Activated effector memory CD4-positive, alpha-beta T cell treated with Interleukin-2 at 50 U/mL for 16 hours (primary cell): ENCODE results near the gene UROD.
"Not testable (repeated sequence)": the region's sequence is repeated elsewhere in the genome, so short reads cannot be mapped to it uniquely, and the experiment has no call there.

Experiments
- DNase-seq: peaks from one replicate; pipeline ENCODE4 v3.0.0-alpha.2; 2020

The UROD gene

DNA sequence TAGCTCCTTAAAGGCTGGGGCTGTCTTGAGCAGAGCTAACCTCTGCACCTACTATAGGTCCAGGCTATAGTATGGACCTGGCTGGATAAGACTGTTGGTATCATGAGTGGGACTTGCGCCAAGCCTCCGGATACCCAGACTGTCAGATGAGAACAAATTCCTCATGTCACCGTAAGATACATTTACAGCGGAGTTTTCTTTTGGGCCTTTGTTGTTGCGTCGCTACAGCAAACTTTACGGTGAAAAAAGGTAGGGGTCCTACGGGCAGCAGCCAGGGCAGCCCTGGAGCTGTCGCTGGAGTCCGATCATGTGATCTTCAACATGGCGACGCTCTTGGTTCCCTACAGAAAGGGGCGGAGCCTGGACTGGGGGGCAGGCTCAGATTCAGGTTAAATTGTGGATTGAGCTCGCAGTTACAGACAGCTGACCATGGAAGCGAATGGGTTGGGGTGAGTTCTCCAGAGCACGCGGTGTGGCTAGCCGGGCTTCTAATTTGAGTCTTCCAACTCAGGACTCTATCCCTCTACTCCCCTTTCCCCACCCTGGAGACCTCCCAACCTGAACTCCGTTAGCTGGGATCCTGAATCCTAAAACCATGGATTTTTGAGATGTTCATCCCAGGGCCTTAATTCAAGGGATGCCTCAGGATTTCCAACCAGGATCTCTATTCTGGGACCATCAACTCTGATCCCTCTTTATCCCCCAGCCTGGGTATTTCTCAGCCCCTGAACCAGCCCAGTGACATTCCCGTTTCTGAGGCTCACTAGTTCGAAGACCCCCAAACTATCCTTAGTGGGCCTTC is at the start of gene UROD:
Gene UROD (plus strand): TSS at position 418 of the 802 bp plus-strand sequence. CDS start 12 bp downstream, at position 430.
- DNase-seq, result peak; percentile 85

DNA sequence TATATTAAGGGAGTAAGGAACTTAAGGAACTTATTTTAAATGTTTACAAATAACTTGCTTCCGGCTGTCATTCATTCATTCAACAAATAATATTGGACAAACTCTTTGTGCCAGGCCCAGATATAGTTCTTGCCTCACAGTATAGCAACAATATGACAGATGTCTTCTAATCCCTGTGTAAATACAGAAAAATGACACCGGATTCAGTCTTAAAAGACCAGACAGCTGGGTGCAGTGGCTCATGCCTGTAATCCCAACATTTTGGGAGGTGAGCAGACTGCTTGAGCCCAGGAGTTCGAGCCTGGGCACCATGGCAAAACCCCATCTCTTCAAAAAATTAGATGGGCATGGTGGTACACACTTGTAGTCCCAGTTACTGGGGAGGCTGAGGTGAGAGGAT is 49.3 kb upstream of the UROD start:
- DNase-seq, result no peak

DNA sequence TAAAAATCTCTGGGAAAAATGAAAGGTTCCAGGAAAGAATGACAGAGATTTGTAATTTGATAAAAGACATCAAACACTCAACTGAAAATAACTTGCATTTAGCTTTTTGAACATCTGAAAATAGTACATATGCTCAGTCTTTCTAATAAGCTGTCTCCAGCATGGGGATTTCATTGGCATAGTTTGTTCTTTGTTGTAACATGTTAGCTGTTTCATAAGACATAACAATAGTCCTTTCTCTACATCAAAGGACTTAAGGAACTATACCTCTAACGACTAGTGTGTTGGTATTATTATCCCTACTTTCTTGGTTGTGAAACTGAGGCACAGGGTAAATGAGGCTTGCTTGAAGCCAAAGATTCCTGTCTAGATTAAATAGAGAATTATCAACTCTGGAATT is 47.7 kb upstream of the UROD start:
- DNase-seq, result no peak

DNA sequence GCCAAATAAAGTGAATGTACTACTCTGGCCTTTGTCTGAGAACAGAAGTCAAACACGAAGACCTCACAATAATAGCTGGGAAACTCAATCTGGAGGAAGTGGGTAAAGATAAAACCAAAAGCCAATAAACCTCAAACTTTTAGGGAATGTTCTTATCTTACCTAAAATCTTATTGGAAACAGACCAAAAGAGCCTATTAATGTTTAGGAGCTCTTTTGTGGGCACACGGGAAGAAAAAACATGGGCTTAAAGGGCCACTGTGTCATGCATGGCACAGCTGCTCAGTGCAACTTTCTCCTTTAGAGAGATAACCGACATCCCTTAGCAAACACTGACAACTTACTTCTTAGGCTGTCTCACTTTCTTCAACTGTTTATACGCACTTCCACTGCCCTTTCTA is 41.7 kb upstream of the UROD start:
- no peak for DNase-seq

DNA sequence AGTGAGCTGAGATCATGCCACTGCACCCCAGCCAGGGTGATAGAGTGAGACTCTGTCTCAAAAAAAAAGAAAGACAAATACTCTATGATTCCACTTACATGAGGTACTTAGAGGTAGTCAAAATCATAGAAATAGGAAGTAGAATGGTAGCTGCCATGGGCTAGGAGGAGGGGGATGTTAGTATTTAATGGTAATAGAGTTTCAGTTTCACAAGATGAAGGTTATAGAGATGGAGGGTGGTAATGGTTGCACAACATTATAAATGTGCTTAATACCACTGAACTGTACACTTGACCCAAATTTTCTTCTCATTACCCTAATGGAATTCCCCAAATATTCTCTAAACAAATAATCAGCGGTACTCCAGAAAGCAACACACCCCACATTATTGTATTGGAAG is 38.4 kb upstream of the UROD start:
- no peak for DNase-seq

DNA sequence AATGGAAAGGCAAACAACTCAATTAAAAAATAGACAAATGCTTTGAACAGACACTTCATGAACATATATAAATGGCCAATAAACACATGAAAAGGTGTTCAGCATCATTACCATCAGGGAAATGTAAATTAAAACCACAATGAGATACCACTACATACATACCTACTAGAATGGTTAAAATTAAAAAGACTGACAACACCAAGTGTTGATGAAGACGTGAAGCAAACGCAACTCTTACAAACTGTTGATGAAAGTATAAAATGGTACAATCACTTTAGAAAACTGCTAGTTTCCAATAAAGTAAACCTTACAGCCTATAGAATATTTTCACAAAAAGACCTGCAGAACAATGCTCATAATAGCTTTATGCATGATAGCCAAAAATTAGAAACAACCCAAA is 35.8 kb upstream of the UROD start:
- DNase-seq, result no peak

DNA sequence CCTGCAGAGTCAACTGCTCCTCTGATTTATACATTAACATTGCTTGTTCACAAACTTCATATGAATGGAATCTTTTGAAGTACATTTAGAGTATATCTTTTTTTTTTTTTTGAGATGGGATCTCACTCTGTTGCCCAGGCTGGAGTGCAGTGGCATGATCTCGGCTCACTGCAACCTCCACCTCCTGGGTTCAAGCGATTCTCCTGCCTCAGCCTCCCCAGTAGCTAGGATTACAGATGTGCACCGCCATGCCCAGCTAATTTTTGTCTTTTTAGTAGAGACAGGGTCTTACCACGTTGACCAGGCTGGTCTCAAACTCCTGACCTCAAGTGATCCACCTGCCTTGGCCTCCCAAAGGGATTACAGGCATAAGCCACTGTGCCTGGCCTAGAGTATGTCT is 34.7 kb upstream of the UROD start:
- not testable (repeated sequence) for DNase-seq

DNA sequence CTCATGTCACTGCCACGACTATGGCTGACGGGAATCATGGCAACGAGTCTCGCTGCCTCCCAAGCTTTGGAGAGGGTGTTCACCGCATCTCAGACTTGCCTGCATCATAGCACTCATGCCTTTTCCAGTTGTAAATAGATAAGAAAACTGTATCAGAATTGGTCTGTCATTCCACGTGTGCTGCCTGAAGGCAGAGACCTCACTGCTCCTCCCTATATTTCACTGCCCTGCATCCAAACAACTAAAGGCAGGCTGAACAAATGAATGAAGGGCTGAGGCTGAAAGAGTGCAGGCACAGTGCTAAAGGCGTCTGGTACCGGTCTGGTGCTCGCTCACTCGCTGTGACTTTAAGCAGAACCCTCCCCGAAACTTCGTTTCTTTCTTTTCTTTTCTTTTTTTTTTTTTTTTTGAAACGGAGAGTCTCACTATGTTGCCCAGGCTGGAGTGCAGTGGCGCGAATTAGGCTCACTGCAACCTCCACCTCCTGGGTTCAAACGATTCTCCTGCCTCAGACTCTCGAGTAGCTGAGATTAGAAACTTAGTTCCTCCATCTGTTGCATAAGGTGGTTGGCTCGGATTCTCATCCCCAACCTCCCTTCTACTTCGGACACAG is 26.2 kb upstream of the UROD start:
- no peak for DNase-seq

DNA sequence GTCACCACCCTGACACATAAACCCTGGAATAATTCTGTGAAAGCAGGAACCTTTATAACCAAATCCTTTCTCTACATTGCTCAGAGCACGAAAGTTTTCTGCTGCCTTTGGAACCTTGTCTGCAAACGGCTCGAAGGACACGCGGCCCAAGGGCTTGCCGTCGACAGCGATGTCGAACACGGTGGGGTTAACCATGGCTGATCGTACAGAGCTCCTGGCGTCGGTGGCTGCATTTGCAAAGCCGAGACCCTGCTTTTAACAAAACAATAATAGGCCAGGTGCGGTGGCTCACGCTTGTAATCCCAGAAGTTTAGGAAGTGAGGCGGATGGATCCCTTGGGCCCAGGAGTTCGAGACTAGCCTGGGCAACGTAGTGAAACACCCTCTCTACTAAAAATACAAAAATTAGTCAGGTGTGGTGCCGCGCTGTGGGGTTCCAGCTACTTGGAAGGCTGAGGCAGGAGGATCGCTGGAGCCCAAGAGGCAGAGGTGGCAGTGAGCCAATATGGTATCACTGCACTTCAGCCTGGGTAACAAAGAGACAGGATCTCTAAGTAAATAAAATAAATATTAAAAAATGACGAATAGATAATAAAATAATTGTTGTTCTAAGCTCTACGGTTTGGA is 23.4 kb upstream of the UROD start:
- DNase-seq, result no peak

DNA sequence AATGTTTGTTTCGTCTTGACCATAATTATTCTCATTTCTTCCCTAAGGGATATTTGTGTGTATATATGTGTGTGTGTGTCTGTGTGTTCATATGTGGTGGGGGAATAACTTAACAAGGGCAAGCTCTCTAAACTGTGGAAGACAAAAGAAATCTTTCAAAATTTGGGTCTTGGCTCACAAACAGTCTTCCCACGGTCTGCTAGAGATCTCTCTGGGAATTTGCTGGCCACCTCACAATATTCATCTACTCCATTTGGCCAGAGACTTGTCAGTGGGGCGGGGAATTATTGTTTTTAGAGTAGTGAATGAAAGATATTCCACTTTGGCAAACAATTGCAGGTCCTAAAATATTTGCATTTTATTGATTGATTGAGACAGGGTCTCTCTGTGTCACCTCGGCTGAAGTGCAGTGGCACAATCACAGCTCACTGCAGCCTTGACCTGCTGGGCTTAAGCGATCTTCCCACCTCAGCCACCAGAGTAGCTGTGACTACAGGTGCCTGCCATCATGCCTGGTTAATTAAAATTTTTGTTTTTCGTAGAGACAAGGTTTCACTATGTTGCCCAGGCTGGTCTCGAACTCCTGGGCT is 17.6 kb upstream of the UROD start:
- no peak for DNase-seq

DNA sequence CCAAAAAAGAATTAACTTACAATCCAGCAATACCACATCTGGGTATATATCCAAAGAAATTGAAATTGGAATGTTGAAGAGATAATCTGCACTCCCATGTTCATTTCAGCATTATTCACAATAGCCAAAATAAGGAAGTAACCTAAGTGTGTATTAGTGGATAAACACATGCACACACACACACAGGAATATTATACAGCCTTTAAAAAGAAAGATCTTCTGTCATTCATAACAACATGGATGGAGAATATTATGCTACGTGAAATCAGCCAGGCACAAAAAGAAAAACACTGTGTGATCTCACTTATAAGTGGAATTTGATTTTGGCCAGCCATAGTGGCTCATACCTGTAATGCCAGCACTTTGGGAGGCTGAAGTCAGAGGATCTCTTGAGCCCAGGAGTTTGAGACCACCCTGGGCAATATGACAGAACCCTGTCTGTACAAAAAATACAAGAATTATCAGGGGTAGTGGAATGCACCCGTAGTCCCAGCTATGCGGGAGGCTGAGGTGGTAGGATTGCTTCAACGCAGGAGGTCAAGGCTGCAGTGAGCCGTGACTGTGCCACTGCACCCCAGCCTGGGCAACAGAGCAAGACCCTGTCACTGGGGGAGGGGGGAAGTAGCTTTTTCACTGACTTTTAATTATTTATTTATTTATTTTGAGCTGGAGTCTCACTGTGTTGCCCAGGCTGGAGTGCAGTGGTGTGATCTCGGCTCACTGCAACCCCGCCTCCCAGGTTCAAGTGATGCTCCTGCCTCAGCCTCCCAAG is 16.4 kb upstream of the UROD start:
- no peak for DNase-seq

DNA sequence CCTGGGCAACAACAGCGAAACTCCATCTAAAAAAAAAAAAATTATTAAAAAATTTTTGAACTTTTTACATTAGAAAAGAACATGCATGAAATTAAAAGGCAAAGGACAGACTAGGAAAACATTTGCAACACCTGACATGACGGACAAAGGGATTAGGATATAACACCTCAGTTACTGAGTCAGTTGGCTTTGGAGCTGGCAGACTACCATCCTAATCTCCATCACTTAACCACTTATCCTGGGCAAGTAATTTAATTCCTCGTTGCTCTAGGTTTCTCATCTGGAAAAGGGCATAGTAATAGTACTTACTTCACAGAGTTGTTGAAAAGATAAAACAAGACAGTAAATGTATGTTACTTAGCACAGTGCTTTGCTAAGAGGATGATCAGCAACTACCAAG is 12.8 kb upstream of the UROD start:
- DNase-seq, result no peak

DNA sequence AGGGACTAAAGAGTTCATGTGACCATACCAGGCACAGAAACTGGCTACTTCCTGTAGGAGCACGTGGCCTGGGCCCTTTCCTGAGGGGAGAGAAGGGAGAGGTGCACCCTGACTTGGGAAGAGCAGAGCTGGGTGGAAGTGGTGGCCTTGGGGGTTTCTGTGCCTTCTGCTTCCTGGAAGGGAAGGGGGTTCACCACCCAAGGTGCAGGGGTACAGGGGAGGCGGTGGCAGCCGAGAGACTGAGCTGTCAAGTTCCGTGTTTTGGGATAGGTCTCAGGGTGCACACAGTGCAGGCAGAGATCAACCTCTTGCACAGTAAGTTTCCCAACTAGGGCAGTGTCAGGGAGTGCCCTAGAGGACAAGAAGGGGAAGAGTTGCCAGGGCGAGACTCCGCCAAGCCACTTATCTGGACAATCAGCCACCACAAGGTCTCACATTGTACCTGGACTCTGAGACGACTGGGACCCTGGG is 11.0 kb upstream of the UROD start:
- DNase-seq, result no peak

DNA sequence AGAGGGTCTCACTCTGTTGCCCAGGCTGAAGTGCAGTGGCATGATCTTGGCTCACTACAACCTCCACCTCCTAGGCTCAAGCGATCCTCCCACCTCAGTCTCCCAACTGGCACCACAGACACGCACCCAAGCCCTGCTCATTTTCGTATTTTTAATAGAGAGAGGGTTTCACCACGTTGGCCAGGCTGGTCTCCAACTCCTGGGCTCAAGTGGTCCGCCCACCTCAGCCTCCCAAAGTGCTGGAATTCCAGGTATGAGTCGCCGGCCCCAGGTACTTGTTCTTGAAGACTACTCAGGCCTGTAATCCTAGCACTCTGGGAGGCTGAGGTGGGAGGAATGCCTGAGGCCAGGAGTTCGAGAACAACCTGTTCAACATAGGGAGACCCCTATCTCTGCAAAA is 10.5 kb upstream of the UROD start:
- not testable (repeated sequence) for DNase-seq

DNA sequence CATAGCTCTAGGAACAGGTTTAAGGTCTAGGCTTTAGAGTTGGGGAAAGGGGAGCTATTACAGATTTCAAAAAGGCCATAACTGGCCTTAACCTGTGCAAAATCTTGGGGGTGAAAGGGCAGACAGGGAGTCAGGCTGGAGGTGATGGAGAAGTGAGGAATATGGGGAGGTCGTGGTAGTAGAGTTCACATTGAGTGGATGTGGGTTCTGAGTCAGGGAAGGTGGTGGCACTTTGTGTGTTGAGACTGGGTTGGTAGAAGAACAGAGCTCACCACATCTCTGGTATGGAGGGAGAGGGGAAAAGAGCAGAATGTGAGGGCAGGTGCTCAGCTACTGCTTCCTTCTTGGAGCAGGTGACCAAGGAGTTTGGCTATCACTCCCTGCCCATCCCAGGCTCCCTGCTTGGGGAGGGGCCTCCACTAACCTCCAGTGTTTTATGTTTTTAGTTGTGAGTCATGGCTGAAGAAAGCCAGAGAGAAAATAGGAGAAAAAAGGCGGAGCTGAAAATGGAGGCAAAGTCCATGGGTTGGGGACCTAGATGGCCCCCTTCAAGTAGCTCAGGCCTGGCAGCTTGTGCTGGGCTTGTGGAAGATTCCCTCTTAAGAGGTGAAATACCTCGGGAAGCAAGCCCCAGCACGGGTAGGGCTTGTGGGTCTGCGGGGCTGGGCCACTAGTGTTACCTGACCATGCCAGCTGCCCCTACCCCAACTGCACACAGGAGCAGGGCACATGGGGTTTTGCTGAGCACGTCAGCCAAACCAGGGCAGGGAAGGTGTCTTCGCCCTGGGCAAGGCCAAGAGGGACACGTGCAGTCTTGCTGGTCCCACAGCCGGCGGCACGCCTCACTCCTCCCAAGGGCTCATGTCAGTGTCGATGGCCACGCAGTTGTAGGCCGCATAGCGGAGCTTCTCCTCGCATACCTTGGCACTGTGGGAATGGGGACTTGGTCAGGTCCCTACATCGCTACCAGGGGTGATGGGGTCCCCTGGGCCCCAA is 9.1 kb upstream of the UROD start:
- DNase-seq, result no peak

DNA sequence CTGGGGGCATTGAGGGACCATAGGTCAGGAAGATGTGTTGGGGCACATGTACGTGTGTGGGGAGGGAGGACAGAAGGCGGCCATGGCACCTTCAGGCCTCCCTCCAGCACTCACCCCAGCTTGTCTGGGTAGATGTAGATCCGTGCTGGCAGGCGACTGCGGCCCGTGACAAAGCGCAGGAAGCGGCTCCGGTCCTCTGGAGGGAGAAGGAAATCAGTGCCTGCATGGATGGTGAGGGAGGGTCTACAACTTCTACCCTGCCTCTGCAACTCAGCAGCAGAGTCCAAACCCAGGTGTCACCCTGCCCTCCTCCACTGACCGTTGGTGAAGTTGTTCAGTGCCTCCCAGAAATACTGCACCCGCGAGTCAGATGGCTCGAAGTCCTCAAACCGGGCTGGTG is 8.3 kb upstream of the UROD start:
- no peak for DNase-seq

DNA sequence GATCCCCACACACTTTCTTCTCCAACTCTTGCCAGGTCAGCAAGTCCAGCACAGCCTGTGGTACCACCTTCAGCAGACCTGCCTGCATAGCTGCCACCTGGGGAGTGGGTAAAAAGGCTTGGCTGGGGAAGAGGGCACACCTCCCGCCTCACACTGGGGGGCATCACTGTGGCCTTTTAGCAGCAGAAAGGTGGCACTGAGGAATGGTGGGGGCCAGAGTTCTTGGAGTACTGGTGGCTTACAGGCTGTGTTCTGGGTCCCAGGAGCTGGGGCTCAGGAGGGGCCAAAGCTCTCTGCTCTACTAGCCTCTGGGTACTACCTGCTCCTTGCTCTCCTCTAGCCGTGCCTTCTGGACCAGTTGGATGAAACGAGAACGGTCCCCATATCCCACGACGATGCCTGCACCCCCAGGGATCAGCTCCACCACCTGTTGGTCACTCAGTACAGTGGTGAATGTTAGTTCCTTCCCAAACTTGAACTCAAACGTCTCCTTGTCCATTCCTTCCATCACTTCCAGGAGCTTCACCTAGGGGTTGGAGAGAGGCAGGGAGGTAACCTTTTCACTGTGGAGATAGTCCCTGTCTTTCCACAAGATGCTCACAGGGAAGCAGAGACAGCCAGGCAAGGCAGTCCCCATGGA is 7.7 kb upstream of the UROD start:
- no peak for DNase-seq

DNA sequence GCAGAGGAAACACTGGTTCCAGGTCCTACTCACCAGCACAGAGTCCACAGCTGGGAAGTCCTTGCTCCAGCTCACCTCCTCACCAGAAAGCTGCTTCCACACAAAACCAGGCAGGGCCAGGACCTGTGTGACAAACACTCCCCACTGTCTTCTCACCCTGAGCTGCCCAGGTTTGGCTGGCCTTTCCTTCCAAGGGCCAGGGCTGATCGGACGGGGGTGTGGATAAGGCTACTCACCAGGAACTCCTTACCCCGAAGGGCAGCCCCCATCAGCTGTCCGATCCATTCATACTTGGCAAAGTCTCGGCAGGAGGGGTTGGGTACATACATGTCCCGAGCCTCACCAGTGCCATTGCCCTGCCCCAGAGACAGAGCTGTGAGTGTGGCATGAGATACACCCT is 6.3 kb upstream of the UROD start:
- no peak for DNase-seq

DNA sequence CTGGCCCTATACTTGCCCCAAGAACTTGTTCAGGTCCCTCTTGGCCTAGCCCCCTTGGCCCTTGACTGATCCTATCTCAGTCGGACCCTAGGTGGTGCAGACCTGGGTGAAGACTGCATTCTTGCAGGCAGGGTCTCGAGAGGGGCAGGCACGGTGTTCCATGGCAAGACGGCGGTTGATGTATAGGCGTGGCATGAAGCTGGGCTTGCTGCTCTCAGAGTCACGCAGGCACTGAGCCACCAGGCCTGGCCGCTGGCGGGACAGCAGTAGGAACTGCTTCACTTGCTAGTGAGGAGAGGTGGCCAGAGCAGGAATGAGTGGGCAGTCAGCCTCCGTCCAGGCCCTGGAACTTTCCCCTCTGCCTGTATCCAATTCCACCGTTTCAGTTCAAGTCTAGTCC is 4.7 kb upstream of the UROD start:
- DNase-seq, result no peak

DNA sequence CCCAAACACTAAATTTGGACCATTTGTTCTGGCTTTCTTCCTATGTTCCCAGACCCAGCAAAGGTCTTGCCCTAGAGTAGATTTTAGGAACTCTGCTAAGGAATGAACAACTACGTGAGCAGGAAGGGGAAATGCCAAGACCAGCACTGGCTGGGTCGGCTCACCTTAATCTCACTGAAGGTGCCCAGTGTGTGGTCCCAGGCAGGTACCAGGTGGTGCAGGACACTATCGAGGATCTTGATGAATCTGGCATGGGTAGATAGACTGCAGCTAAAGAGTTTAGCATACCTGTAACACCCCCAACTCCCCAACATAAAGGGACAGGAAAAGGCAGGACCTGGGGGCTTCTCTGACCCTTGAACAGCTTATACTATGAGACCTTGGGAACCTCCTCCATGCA is 4.0 kb upstream of the UROD start:
- no peak for DNase-seq

DNA sequence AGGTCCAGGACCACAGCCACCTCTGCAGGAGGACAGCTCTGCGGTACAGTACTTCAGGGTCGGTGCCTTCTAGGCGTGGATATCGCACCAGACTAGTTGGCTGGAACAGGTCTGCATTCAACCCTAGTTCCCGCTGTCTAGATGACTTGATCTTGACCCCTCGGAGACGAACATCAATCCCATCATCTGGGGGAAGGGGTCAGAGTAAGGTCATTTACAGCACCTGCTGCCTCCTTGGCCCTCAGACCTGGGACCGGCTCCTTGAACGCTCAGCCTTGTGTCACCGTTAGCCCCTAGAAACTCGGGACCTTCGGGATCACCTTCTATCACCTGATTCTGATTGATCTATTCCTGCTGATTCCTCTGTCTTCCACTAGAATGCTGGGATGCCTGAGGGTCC is 3.5 kb upstream of the UROD start:
- no peak for DNase-seq
